Keratinocyte (primary cell): ENCODE measurements around the gene TBP. TPM values are rescaled to one million over a fixed set of nuclear protein-coding genes. Genes with fewer than 3 reads are reported as not detected.
A peak's percentile ranks its signal among the peaks of the same experiment; 100 is the strongest.
"Not testable (repeated sequence)": the region's sequence is repeated elsewhere in the genome, so short reads cannot be mapped to it uniquely, and the experiment has no call there.

Experiments
- DNase-seq: peaks from one replicate; pipeline ENCODE4 v3.0.0-alpha.2; 2011; ENCODE audit warnings: low read depth, missing footprints, low spot score
- FAIRE-seq: peaks from 2 replicates; lab custom pipeline; 2011; peaks lifted over from hg19 to GRCh38; lab: Jason Lieb, UNC
- H2AFZ ChIP-seq: 2 replicates; pipeline ENCODE4 v1.6.0; 2012; ENCODE audit warnings: low read length, control low read depth, inconsistent platforms; ENCODE audit not compliant: control insufficient read depth
- H3K27ac ChIP-seq: 2 replicates; pipeline ENCODE4 v1.5.1; 2011; ENCODE audit warnings: low read length; ENCODE audit not compliant: control insufficient read depth, insufficient read depth
- H3K27me3 ChIP-seq: 3 replicates; pipeline ENCODE4 v1.6.0; 2011; ENCODE audit warnings: low read length; ENCODE audit not compliant: control insufficient read depth, insufficient read depth; ENCODE audit errors: extremely low read depth
- H3K36me3 ChIP-seq, 2 experiments: 2 replicates in 1 of 2; 3 replicates in 1 of 2; pipeline ENCODE4 v1.5.1; 2011; ENCODE audit warnings: low read length in 2 of 2, mild to moderate bottlenecking in 1 of 2; ENCODE audit not compliant: control insufficient read depth in 2 of 2, insufficient read depth in 2 of 2; ENCODE audit errors: extremely low read depth in 1 of 2
- H3K4me1 ChIP-seq: 3 replicates; pipeline ENCODE4 v1.5.1; 2011; ENCODE audit warnings: low read length; ENCODE audit not compliant: control insufficient read depth, insufficient read depth; ENCODE audit errors: extremely low read depth
- H3K4me2 ChIP-seq: 3 replicates; pipeline ENCODE4 v1.6.0; 2011; ENCODE audit warnings: low read depth, low read length; ENCODE audit not compliant: control insufficient read depth, insufficient read depth; ENCODE audit errors: extremely low read depth
- H3K4me3 ChIP-seq, 3 experiments: fragments of 200-600 bp in 1 of 3; sonication (generic) in 1 of 3; 2 replicates in 2 of 3; 3 replicates in 1 of 3; pipeline ENCODE4 v1.5.1; 2011 to 2016; ENCODE audit warnings: low read length in 3 of 3, mild to moderate bottlenecking in 3 of 3, control low read depth in 2 of 3, inconsistent platforms in 1 of 3, low read depth in 1 of 3, mixed read lengths in 1 of 3, mixed run types in 1 of 3, moderate library complexity in 1 of 3; ENCODE audit not compliant: control insufficient read depth in 2 of 3, insufficient read depth in 2 of 3; ENCODE audit errors: extremely low read depth in 1 of 3
- H3K79me2 ChIP-seq: 2 replicates; pipeline ENCODE4 v1.6.0; 2012; ENCODE audit warnings: low read length; ENCODE audit not compliant: control insufficient read depth, insufficient read depth
- H3K9ac ChIP-seq: 3 replicates; pipeline ENCODE4 v1.6.0; 2011; ENCODE audit warnings: low read length; ENCODE audit not compliant: control insufficient read depth, insufficient read depth; ENCODE audit errors: extremely low read depth
- H3K9me1 ChIP-seq: 3 replicates; pipeline ENCODE4 v1.6.0; 2011; ENCODE audit warnings: low read length; ENCODE audit not compliant: control insufficient read depth, insufficient read depth; ENCODE audit errors: extremely low read depth
- H3K9me3 ChIP-seq: 2 replicates; pipeline ENCODE4 v1.5.1; 2012; ENCODE audit warnings: low read depth, low read length; ENCODE audit not compliant: control insufficient read depth
- H4K20me1 ChIP-seq: 3 replicates; pipeline ENCODE4 v1.6.0; 2011; ENCODE audit warnings: low read length; ENCODE audit not compliant: control insufficient read depth, insufficient read depth; ENCODE audit errors: extremely low read depth
- CTCF ChIP-seq, 3 experiments: IDR thresholded peaks in 1 of 3; conservative IDR thresholded peaks in 1 of 3; optimal IDR thresholded peaks in 1 of 3; 2 replicates in 2 of 3; 3 replicates in 1 of 3; pipeline versions ENCODE3 to v1.5.1; 2011; ENCODE audit warnings: low read length in 3 of 3, mild to moderate bottlenecking in 3 of 3, moderate library complexity in 2 of 3, control low read depth in 1 of 3, inconsistent platforms in 1 of 3; ENCODE audit not compliant: insufficient read depth in 2 of 3; ENCODE audit errors: extremely low read depth in 1 of 3
- EZH2 ChIP-seq: IDR thresholded peaks from one replicate; pipeline ENCODE4 v1.6.1; 2012; ENCODE audit warnings: inconsistent platforms, mild to moderate bottlenecking, low read length, moderate library complexity
- dilution Hi-C: fragments of 300-500 bp; cut with MboI; formaldehyde crosslinking; loops from one replicate; pipeline ENCODE4 v1.7.0; 2020; ENCODE audit warnings: low sequenced_read_pairs; ENCODE audit not compliant: extremely low pct_ligation_motif_present
- polyA plus RNA-seq, 5 experiments: library from polyadenylated mRNA; depleted of rRNA in 3 of 5; stranded (reverse) in 3 of 5; stranded (forward) in 1 of 5; unstranded in 1 of 5; fragments of >200 nt; gene quantifications; 1 replicate in 1 of 5; 2 replicates in 3 of 5; 3 replicates in 1 of 5; pipeline versions ENCODE4 v1.2.1 to v1.2.3, GENCODE V29; 2011 to 2012; ENCODE audit warnings: missing spikeins in 2 of 5, low read depth in 1 of 5, low replicate concordance in 1 of 5

The TBP gene
- polyA plus RNA-seq, 1 donor (not counting 4 experiments of a cell fraction or from before 2014, with no cell fraction given): 17.3 TPM

GRCh38 chr6:170605574-170606259 lies 51.5 kb downstream of the TBP start:
- Histone ChIP-seq H3K9ac (no peak overlapping the region), H3K9me3 (no peaks in the 10 kb centered on the region), H4K20me1 (no peaks in the 10 kb centered on the region), H3K4me2 (no peak overlapping the region), H3K4me3 (no peak overlapping the region), H3K4me1 (no peaks in the 10 kb centered on the region), H3K27me3 (no peaks in the 10 kb centered on the region), H2AFZ (no peak overlapping the region), H3K9me1 (no peaks in the 10 kb centered on the region), H3K79me2 (no peaks in the 10 kb centered on the region), H3K27ac (no peak overlapping the region), H3K36me3 (no peaks in the 10 kb centered on the region)
- FAIRE-seq: no peak
- TF ChIP-seq CTCF (optimal IDR thresholded peaks at IDR 0.05 in 1 of 3, IDR thresholded peaks at IDR 0.05 in 1 of 3, conservative IDR thresholded peaks at IDR 0.05 in 1 of 3; ENCODE audit: extremely low read depth in 1 of 3, insufficient read depth in 2 of 3, low read length in 3 of 3) (no peak), EZH2 (no peak)
- dilution Hi-C loops: no loop called here
- DNase-seq: no peak

- H3K36me3 ChIP-seq, H3K4me2 ChIP-seq, dilution Hi-C loops, H3K4me1 ChIP-seq, H3K27me3 ChIP-seq, FAIRE-seq, H2AFZ ChIP-seq, H3K4me3 ChIP-seq, H4K20me1 ChIP-seq, H3K9me3 ChIP-seq, H3K27ac ChIP-seq, H3K9me1 ChIP-seq, DNase-seq, H3K9ac ChIP-seq, H3K79me2 ChIP-seq: not testable (repeated sequence)
Measured at GRCh38 chr6:170609225-170609624, 55.1 kb downstream of the TBP start.

GRCh38 chr6:170612256-170612804 lies 58.2 kb downstream of the TBP start:
- H3K4me1 ChIP-seq, H3K9me1 ChIP-seq, H3K9ac ChIP-seq, H3K27me3 ChIP-seq, H3K4me2 ChIP-seq, FAIRE-seq, H3K36me3 ChIP-seq, H3K79me2 ChIP-seq, H4K20me1 ChIP-seq, H3K9me3 ChIP-seq, dilution Hi-C loops, H3K27ac ChIP-seq, H2AFZ ChIP-seq, DNase-seq: not testable (repeated sequence)
- H3K4me3 ChIP-seq: peak overlapping the region in 1 of 3 experiments; percentile 22

GRCh38 chr6:170616020-170616554 lies 61.9 kb downstream of the TBP start:
- H3K4me3 ChIP-seq, H3K4me1 ChIP-seq, H3K79me2 ChIP-seq, H2AFZ ChIP-seq, dilution Hi-C loops, H3K27me3 ChIP-seq, H3K9me1 ChIP-seq, H3K4me2 ChIP-seq, H3K9me3 ChIP-seq, H4K20me1 ChIP-seq, FAIRE-seq, H3K36me3 ChIP-seq, DNase-seq, H3K9ac ChIP-seq, H3K27ac ChIP-seq: not testable (repeated sequence)
